Keratinocyte (primary cell): ENCODE results near the gene FNBP1.

Experiments used
- EZH2 ChIP-seq: IDR thresholded peaks from one replicate; pipeline ENCODE4 v1.6.1; 2012; ENCODE audit warnings: inconsistent platforms, mild to moderate bottlenecking, low read length, moderate library complexity
- TF ChIP-seq, protein P1 (sequence below), 3 experiments: IDR thresholded peaks in 1 of 3; conservative IDR thresholded peaks in 1 of 3; optimal IDR thresholded peaks in 1 of 3; 2 replicates in 2 of 3; 3 replicates in 1 of 3; pipeline versions ENCODE3 to v1.5.1; 2011; ENCODE audit warnings: low read length in 3 of 3, mild to moderate bottlenecking in 3 of 3, moderate library complexity in 2 of 3, control low read depth in 1 of 3, inconsistent platforms in 1 of 3; ENCODE audit not compliant: insufficient read depth in 2 of 3; ENCODE audit errors: extremely low read depth in 1 of 3

DNA sequence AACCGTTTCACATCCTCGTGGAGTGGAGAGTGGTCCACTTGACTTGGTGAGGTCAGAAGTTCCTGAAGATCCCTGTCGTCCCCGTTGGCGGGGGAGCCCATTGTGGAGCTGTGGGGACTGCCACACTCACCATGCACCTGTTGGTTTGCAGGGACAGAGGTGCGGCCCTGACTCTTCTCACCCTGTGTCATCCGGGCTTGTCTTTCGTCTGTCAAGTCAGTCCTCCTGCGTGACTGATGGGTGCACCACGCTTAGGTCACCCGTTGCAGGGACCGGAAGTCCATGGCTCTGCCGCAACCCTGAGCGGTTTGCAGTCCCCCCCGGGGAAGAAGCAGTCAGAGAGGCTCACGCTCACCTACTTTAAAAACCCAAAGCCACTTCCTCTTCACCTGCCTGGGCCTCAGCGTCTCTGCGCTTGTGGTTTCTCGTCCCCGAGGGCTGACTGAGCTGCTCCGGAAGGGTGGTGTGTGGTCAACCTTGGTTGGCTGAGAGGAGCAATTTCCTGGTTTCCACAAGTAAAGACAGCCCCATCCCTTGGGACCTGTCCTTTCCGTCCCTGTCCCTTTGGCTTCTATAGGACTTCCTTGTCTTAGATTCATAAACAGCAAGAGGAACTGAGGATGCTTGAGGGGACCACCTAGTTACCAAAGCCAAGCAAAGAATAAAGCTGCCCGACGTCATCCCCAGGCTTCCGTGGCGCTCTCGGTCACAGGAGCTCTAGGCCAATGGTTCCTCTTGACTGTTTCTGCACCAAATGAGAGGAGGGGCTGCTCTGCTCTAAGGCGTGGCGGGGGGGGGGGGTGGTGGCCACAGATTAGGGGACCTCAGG, 154.5 kb downstream of the FNBP1 start:
- TF ChIP-seq, protein P1, sequence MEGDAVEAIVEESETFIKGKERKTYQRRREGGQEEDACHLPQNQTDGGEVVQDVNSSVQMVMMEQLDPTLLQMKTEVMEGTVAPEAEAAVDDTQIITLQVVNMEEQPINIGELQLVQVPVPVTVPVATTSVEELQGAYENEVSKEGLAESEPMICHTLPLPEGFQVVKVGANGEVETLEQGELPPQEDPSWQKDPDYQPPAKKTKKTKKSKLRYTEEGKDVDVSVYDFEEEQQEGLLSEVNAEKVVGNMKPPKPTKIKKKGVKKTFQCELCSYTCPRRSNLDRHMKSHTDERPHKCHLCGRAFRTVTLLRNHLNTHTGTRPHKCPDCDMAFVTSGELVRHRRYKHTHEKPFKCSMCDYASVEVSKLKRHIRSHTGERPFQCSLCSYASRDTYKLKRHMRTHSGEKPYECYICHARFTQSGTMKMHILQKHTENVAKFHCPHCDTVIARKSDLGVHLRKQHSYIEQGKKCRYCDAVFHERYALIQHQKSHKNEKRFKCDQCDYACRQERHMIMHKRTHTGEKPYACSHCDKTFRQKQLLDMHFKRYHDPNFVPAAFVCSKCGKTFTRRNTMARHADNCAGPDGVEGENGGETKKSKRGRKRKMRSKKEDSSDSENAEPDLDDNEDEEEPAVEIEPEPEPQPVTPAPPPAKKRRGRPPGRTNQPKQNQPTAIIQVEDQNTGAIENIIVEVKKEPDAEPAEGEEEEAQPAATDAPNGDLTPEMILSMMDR (optimal IDR thresholded peaks at IDR 0.05 in 1 of 3, IDR thresholded peaks at IDR 0.05 in 1 of 3, conservative IDR thresholded peaks at IDR 0.05 in 1 of 3; ENCODE audit: extremely low read depth in 1 of 3, insufficient read depth in 2 of 3, low read length in 3 of 3) = no peak
- TF ChIP-seq EZH2 = no peak
